ENCODE results near the gene NEU2.

DNA sequence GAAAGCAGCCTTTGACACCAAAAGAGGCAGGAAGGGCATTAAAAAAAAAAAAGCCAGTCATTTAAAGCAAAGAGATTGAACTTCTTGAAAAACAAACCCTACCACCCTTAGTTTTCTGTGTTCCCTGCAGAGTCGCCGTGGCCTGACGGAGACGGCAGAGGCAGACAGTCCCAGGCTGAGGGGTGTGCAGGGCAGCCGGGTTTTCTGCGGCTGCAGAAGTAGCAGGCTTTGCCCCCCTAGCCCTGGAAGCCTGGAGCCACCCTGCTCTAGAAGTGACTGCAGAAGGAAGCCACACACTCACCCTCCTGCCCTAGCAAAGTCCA, 30.4 kb downstream of the NEU2 start:
- no peak for TF ChIP-seq POLR2A (IDR thresholded peaks at IDR 0.05; ENCODE audit: insufficient read depth in 1 of 2, low read depth in 2 of 2, low read length in 2 of 2)
- no peak for TF ChIP-seq DMAP1 (CRISPR knock-in tag; IDR thresholded peaks at IDR 0.05)
- no peak for TF ChIP-seq CREM (IDR thresholded peaks at IDR 0.05)
- no peak for TF ChIP-seq CREM (CRISPR knock-in tag; IDR thresholded peaks at IDR 0.05)
- TF ChIP-seq TCF12 (IDR thresholded peaks at IDR 0.05) = no peak
- TF ChIP-seq TCF12 (CRISPR knock-in tag; IDR thresholded peaks at IDR 0.05) = no peak
- no peak for TF ChIP-seq MIER2 (CRISPR knock-in tag; IDR thresholded peaks at IDR 0.05)
- TF ChIP-seq ZNF17 (CRISPR knock-in tag; IDR thresholded peaks at IDR 0.05) = no peak
- TF ChIP-seq, protein P1, sequence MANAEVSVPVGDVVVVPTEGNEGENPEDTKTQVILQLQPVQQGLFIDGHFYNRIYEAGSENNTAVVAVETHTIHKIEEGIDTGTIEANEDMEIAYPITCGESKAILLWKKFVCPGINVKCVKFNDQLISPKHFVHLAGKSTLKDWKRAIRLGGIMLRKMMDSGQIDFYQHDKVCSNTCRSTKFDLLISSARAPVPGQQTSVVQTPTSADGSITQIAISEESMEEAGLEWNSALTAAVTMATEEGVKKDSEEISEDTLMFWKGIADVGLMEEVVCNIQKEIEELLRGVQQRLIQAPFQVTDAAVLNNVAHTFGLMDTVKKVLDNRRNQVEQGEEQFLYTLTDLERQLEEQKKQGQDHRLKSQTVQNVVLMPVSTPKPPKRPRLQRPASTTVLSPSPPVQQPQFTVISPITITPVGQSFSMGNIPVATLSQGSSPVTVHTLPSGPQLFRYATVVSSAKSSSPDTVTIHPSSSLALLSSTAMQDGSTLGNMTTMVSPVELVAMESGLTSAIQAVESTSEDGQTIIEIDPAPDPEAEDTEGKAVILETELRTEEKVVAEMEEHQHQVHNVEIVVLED (CRISPR knock-in tag; IDR thresholded peaks at IDR 0.05; ENCODE audit: borderline replicate concordance) = no peak
- no peak for TF ChIP-seq RBM39 (IDR thresholded peaks at IDR 0.05; ENCODE audit: low read depth, low read length, poor library complexity, severe bottlenecking)

All from HepG2 (cell line).